Endodermal cell (in vitro differentiated cells): ENCODE data around the gene SLC19A1. TPM values are rescaled to one million over a fixed set of nuclear protein-coding genes. Genes with fewer than 3 reads are reported as not detected.

Source experiments
- DNase-seq: peaks from one replicate; pipeline ENCODE4 v3.0.0-alpha.2; 2017
- H3K27ac ChIP-seq: 2 replicates; pipeline ENCODE4 v1.5.1; 2013; ENCODE audit warnings: mild to moderate bottlenecking, low read depth, low read length, moderate library complexity
- H3K27me3 ChIP-seq: 2 replicates; pipeline ENCODE4 v1.6.1; 2013; ENCODE audit warnings: mild to moderate bottlenecking, low read length, moderate library complexity; ENCODE audit not compliant: insufficient read depth, control insufficient read depth, poor library complexity, severe bottlenecking
- H3K36me3 ChIP-seq: 2 replicates; pipeline ENCODE4 v1.7.0; 2013; ENCODE audit warnings: mild to moderate bottlenecking, low read length, moderate library complexity; ENCODE audit not compliant: control insufficient read depth, insufficient read depth
- H3K4me1 ChIP-seq: one replicate; pipeline ENCODE4 v1.7.0; 2013; ENCODE audit warnings: low read length; ENCODE audit not compliant: control insufficient read depth, insufficient read depth
- H3K4me3 ChIP-seq: 2 replicates; pipeline ENCODE4 v1.5.1; 2013; ENCODE audit warnings: mild to moderate bottlenecking, low read length, moderate library complexity
- H3K9ac ChIP-seq: 2 replicates; pipeline ENCODE4 v1.6.1; 2013; ENCODE audit warnings: mild to moderate bottlenecking, low read length, moderate library complexity; ENCODE audit not compliant: poor library complexity, severe bottlenecking; ENCODE audit errors: extremely low read depth
- H3K9me3 ChIP-seq: 2 replicates; pipeline ENCODE4 v1.6.1; 2013; ENCODE audit warnings: mild to moderate bottlenecking, low read length, moderate library complexity; ENCODE audit not compliant: control insufficient read depth
- H3K27ac Mint-ChIP-seq: 2 replicates; pipeline ENCODE4 v1.8.0; 2020; ENCODE audit warnings: mixed read lengths
- H3K27me3 Mint-ChIP-seq: 2 replicates; pipeline ENCODE4 v1.8.0; 2021; ENCODE audit warnings: mild to moderate bottlenecking, mixed read lengths; ENCODE audit not compliant: insufficient read depth
- H3K36me3 Mint-ChIP-seq: 2 replicates; pipeline ENCODE4 v1.8.0; 2020; ENCODE audit warnings: low read depth, mixed read lengths
- H3K4me1 Mint-ChIP-seq: 2 replicates; pipeline ENCODE4 v1.8.0; 2020; ENCODE audit warnings: mixed read lengths
- H3K4me3 Mint-ChIP-seq: 2 replicates; pipeline ENCODE4 v1.8.0; 2020; ENCODE audit warnings: mild to moderate bottlenecking, moderate library complexity, mixed read lengths
- H3K9me3 Mint-ChIP-seq: 2 replicates; pipeline ENCODE4 v1.8.0; 2020; ENCODE audit warnings: mild to moderate bottlenecking, mixed read lengths
- WGBS, 2 experiments: methylation state at CpG; one replicate each; pipeline versions ENCODE4 v1.1.5 to v1.1.7; 2013; ENCODE audit warnings: missing lambda C conversion rate in 2 of 2, mixed read lengths in 1 of 2; ENCODE audit not compliant: insufficient coverage in 1 of 2, insufficient read length in 1 of 2; 5-methylcytosine and 5-hydroxymethylcytosine counted together
- total RNA-seq, 2 donors: library from RNA; stranded (reverse); fragmentation: NEBNext Ultra II Directional in 1 of 2; extraction: Animal tissue kit (Norgen Biotek cat#: 25700) in 1 of 2; gene quantifications; 2 replicates in 1 of 2; 3 replicates in 1 of 2; pipeline ENCODE4 v1.2.1, GENCODE V29; 2021
- TF ChIP-seq, protein P1 (sequence below): fragments of 200-600 bp; sonication (generic); conservative IDR thresholded peaks from 2 replicates; pipeline ENCODE4 v1.5.0; 2021; ENCODE audit warnings: antibody characterized with exemption, mild to moderate bottlenecking

Gene SLC19A1
- total RNA-seq, 2 donors from 2014 or later = 28.8 to 29.4 TPM

GRCh38 chr21:45529785-45530422 is 12.3 kb downstream of the SLC19A1 start:
- no peaks in the 10 kb centered on the region for H3K27me3 ChIP-seq
- no peaks in the 10 kb centered on the region for H3K9me3 ChIP-seq
- Mint-ChIP-seq H3K27ac (no peak overlapping the region), H3K36me3 (peaks cover 23% of the 10 kb centered on the region), H3K27me3 (no peaks in the 10 kb centered on the region), H3K9me3 (no peaks in the 10 kb centered on the region), H3K4me1 (no peaks in the 10 kb centered on the region), H3K4me3 (no peak overlapping the region)
- H3K27ac ChIP-seq = no peak overlapping the region
- DNase-seq = peak; percentile 27
- H3K36me3 ChIP-seq = peaks cover 21% of the 10 kb centered on the region
- H3K4me1 ChIP-seq = peaks cover 2% of the 10 kb centered on the region
- TF ChIP-seq, protein P1, sequence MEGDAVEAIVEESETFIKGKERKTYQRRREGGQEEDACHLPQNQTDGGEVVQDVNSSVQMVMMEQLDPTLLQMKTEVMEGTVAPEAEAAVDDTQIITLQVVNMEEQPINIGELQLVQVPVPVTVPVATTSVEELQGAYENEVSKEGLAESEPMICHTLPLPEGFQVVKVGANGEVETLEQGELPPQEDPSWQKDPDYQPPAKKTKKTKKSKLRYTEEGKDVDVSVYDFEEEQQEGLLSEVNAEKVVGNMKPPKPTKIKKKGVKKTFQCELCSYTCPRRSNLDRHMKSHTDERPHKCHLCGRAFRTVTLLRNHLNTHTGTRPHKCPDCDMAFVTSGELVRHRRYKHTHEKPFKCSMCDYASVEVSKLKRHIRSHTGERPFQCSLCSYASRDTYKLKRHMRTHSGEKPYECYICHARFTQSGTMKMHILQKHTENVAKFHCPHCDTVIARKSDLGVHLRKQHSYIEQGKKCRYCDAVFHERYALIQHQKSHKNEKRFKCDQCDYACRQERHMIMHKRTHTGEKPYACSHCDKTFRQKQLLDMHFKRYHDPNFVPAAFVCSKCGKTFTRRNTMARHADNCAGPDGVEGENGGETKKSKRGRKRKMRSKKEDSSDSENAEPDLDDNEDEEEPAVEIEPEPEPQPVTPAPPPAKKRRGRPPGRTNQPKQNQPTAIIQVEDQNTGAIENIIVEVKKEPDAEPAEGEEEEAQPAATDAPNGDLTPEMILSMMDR = no peak
- WGBS, 2 experiments = 92 to 94% methylated on average over 10 to 11 of the region's 11 CpGs
- no peak overlapping the region for H3K9ac ChIP-seq
- no peak overlapping the region for H3K4me3 ChIP-seq

GRCh38 chr21:45528981-45529784 is 13.1 kb downstream of the SLC19A1 start:
- H3K27ac Mint-ChIP-seq = no peak overlapping the region
- H3K9me3 Mint-ChIP-seq = no peaks in the 10 kb centered on the region
- no peaks in the 10 kb centered on the region for H3K27me3 Mint-ChIP-seq
- TF ChIP-seq, protein P1 = peak; percentile 16
- Histone ChIP-seq H3K27me3 (no peaks in the 10 kb centered on the region), H3K36me3 (peaks cover 21% of the 10 kb centered on the region), H3K9me3 (no peaks in the 10 kb centered on the region), H3K27ac (no peak overlapping the region), H3K4me1 (no peaks in the 10 kb centered on the region), H3K4me3 (no peak overlapping the region), H3K9ac (no peak overlapping the region)
- no peak overlapping the region for H3K4me3 Mint-ChIP-seq
- no peaks in the 10 kb centered on the region for H3K4me1 Mint-ChIP-seq
- DNase-seq = peak; percentile 40
- WGBS, 2 experiments = 90% methylated on average over 15 to 20 of the region's 20 CpGs
- H3K36me3 Mint-ChIP-seq = peaks cover 24% of the 10 kb centered on the region

DNA sequence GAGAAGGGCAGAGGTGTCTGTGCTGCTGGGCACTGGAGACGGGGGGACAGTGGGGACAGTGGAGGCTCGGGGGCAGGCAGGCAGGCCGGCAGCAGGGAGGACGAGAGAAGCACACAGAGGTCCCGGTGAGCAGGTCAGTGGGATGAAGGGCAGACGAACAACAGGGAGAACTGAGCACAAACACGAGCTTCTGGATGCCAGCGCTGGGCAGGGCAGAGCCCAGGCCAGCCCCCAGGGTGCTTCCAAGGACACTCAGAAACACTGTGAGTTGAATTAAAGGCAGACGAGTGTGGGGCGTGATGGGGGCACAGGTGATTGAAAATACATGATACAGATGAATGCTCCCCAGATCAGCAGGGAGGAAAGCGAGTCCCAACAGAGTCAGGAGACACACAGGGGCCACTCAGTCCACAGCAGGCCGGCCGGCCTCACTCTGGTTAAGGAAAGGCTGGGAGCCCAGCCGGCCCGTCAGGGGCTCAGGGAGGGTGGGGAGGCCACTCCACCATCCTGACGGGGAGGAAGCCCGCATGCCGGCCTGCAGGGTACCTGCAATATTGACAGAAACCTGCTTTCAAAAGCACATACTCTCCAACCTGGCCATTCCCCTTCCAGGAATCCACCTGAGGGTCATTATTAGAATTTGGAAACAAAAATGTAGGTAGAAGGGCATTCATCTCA is 14.1 kb downstream of the SLC19A1 start:
- Mint-ChIP-seq H3K36me3 (peaks cover 25% of the 10 kb centered on the region), H3K9me3 (no peaks in the 10 kb centered on the region), H3K4me3 (no peak overlapping the region), H3K27me3 (no peaks in the 10 kb centered on the region), H3K27ac (peak overlapping the region; percentile 58), H3K4me1 (no peaks in the 10 kb centered on the region)
- Histone ChIP-seq H3K4me3 (no peak overlapping the region), H3K9ac (no peak overlapping the region), H3K9me3 (no peaks in the 10 kb centered on the region), H3K27ac (no peak overlapping the region), H3K4me1 (no peaks in the 10 kb centered on the region), H3K27me3 (no peaks in the 10 kb centered on the region), H3K36me3 (peaks cover 21% of the 10 kb centered on the region)
- WGBS, 2 experiments = 94 to 97% methylated on average over 13 to 18 of the region's 18 CpGs
- peak; percentile 34 for DNase-seq
- TF ChIP-seq, protein P1 = no peak
